Nephron progenitor cell (in vitro differentiated cells): ENCODE measurements around the gene PHLDA3.

Experiments used
- DNase-seq: peaks from one replicate; pipeline ENCODE4 v3.0.0; 2021
- H3K27ac Mint-ChIP-seq: 2 replicates; pipeline ENCODE4 v1.8.0; 2021; ENCODE audit warnings: mild to moderate bottlenecking, moderate library complexity, mixed read lengths
- H3K27me3 Mint-ChIP-seq: 2 replicates; pipeline ENCODE4 v1.8.0; 2021; ENCODE audit warnings: mild to moderate bottlenecking, low read depth, mixed read lengths; ENCODE audit not compliant: poor library complexity
- H3K36me3 Mint-ChIP-seq: 2 replicates; pipeline ENCODE4 v1.8.0; 2021; ENCODE audit warnings: low read depth, mixed read lengths
- H3K4me1 Mint-ChIP-seq: 2 replicates; pipeline ENCODE4 v1.8.0; 2021; ENCODE audit warnings: mixed read lengths
- H3K4me3 Mint-ChIP-seq: 2 replicates; pipeline ENCODE4 v1.8.0; 2021; ENCODE audit warnings: mild to moderate bottlenecking, moderate library complexity, mixed read lengths
- H3K9me3 Mint-ChIP-seq: 2 replicates; pipeline ENCODE4 v1.8.0; 2021; ENCODE audit warnings: mild to moderate bottlenecking, moderate library complexity, mixed read lengths
- CTCF ChIP-seq: fragments of 200-600 bp; sonication (generic); IDR thresholded peaks from 2 replicates; pipeline ENCODE4 v1.5.0; 2021; ENCODE audit warnings: antibody characterized with exemption

The PHLDA3 gene

DNA sequence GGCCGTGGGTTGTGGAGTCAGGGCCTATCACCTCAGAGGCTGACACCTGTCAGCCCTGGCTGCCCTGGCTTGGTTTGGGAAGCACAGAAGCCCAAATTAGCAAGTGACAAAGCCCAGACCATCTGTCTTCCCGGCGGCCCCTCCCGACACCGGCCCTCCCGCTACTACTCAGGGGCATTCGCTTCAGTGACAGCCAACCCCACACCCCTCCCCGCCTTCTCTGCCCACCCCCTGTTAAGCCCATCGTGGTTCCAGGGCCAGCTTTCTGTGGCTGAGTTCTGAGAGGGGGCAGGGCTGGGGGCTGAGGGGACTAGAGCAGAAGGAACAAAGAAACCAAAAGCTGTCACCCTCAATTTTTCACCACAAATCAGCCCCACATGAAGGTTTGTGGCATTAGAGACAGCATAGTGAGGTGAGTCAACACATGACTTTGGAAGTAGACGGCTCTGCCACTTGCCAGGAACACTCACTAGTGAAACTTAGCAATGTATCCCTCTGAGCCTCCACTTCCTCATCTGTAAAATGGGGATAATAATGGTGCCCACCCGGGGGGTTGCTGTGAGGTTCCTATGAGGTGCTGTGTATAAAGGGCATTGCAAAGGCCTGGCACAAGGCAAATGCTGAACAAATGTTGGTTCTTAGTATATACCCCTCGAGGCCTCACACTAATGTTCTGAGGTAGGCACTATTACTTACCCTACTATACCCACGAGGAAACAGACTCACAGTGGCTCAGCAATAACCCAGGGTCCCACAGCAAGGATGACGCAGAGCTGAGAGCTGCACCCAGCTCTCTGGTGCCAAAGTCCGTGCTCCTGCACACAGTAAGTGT, 42.3 kb downstream of the PHLDA3 start:
- no peak for DNase-seq
- Mint-ChIP-seq H3K27ac (no peak overlapping the region), H3K4me3 (no peak overlapping the region), H3K36me3 (no peaks in the 10 kb centered on the region), H3K9me3 (peaks cover 4% of the 10 kb centered on the region), H3K4me1 (peaks cover 31% of the 10 kb centered on the region), H3K27me3 (peaks cover 37% of the 10 kb centered on the region)
- no peak for TF ChIP-seq CTCF

- Mint-ChIP-seq H3K9me3 (peaks cover 4% of the 10 kb centered on the region), H3K27ac (no peak overlapping the region), H3K27me3 (peaks cover 34% of the 10 kb centered on the region), H3K4me3 (no peak overlapping the region), H3K36me3 (no peaks in the 10 kb centered on the region), H3K4me1 (peaks cover 41% of the 10 kb centered on the region)
- DNase-seq = no peak
- no peak for TF ChIP-seq CTCF
Observed at GRCh38 chr1:201424146-201424545, 44.8 kb downstream of the PHLDA3 start.

- Mint-ChIP-seq H3K4me1 (peaks cover 44% of the 10 kb centered on the region), H3K27me3 (peaks cover 30% of the 10 kb centered on the region), H3K9me3 (peaks cover 4% of the 10 kb centered on the region), H3K36me3 (no peaks in the 10 kb centered on the region), H3K4me3 (no peak overlapping the region), H3K27ac (no peak overlapping the region)
- TF ChIP-seq CTCF = no peak
- DNase-seq = no peak
Observed at GRCh38 chr1:201423655-201424054, 45.3 kb downstream of the PHLDA3 start.

DNA sequence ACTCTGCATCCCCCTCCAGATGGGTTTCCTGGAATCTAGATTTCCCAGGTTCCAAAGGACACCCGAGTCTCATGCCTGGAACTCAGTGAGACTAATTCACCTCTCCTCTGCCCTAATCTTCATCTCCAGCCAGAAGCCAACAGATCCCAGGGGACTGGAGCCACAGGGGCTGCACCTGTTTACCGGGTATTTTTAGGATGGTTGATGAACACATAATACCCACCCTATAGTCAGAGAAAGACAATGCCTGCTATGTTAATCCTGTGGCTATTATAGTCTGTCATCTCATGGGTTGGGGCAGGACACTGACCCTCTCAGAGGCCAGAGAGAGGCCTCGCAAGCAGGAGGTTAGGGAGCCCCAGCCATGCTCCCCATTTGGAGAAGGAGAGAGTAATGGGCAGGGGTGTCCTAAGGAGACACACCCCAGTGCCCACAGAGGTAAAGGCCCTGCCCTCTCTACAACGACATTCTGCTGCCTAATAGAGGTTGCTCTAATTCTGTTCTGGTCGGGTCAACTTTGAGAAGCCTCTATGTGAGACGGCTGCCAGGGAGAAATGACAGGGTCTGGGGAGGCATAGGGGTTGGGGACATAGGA, 46.5 kb downstream of the PHLDA3 start:
- Mint-ChIP-seq H3K4me3 (no peak overlapping the region), H3K36me3 (no peaks in the 10 kb centered on the region), H3K27me3 (peaks cover 25% of the 10 kb centered on the region), H3K9me3 (peaks cover 4% of the 10 kb centered on the region), H3K4me1 (peaks cover 48% of the 10 kb centered on the region), H3K27ac (no peak overlapping the region)
- no peak for TF ChIP-seq CTCF
- DNase-seq = no peak

DNA sequence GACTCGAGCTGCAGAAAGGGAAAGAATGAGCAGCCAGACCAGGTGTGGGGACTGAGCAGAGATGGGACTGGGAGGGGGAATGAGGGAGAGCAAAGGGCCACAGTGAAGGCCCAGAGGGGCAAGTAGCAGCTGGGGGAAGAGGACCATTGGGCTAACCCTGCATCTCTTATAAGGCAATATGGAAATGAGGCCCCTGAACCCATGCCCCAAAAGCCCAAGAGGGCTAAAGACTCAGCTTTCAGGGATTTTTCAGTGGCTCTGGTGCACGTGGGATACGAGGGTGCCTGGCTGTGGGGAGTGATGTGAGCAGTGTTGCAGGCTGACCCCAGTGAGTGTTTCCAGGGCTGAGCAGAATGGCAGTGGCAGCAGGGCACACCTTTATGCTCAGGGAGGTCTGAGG, 47.0 kb downstream of the PHLDA3 start:
- Mint-ChIP-seq H3K36me3 (no peaks in the 10 kb centered on the region), H3K4me3 (no peak overlapping the region), H3K27ac (no peak overlapping the region), H3K9me3 (peaks cover 4% of the 10 kb centered on the region), H3K27me3 (peaks cover 25% of the 10 kb centered on the region), H3K4me1 (peaks cover 48% of the 10 kb centered on the region)
- DNase-seq = no peak
- no peak for TF ChIP-seq CTCF

DNA sequence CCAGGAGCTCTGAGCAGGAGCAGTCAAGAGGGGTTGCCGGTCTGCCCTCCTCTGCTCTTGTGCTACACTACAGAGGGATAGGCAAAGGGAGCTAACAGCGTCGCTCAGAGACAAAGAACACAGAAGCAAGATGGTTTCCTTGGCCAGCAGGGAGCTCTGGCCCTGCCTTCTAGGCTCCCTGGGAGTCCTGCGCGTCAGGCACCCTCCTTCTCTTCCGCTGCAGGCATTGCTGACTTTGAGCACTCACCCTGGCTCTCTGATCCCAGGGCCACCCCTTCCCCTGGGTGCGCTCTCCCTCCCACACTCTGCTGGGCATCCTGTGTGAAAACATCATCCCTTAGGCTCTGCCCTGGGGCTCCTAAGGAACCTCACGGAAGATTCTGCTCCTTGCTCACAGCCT, 47.9 kb downstream of the PHLDA3 start:
- no peak for DNase-seq
- H3K4me1 Mint-ChIP-seq = peaks cover 53% of the 10 kb centered on the region
- peak overlapping the region; percentile 46 for H3K27ac Mint-ChIP-seq
- TF ChIP-seq CTCF = no peak
- no peaks in the 10 kb centered on the region for H3K36me3 Mint-ChIP-seq
- peaks cover 25% of the 10 kb centered on the region for H3K27me3 Mint-ChIP-seq
- H3K9me3 Mint-ChIP-seq = peaks cover 4% of the 10 kb centered on the region
- H3K4me3 Mint-ChIP-seq = peak overlapping the region; percentile 42
